Measurements from ENCODE around the gene SH3PXD2A.
A peak's percentile ranks its signal among the peaks of the same experiment; 100 is the strongest.

Gene SH3PXD2A

DNA sequence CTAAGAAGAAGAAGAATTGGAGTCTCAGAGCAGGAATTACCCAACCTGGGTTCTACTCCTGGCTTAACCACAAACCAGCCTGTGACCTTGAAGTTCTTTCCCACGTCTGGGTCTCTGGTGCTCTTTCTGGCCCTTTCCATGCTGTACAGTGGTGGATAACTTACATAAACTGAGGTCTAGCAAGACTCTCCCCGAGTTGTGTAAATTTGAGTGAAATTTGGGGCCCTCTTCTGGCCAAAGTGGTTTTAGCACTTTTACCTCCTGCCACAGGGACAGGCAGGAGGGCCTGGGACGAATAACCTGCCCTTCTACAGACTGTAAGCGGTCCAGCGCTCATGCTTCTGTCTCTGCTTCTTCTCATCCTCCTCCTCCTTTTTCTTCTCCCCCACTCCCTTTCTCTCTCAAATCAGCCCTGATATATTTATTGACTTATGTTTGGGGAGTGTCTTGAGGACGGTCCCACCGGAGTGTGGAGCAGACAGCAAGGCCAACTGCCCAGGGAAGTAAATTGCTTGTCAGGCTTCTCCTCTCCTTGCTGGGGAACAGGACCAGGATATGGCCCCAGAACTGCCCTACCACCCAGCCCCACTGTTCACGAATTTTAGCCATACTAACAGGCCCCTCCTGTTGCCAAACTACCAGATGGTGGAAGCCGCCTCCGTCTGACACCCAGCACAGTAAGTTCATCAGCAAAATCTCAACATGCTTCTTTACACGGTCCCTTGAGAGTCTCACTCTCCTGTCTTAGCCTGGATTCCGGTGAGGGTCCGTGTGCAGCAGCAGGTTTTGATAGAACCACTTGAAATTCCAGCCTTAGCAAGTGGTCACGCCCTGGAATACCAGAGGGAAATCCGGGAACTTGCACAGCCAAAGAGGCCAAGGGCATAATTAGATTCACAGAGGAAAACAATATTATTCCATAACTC lies 4.0 kb upstream of the SH3PXD2A start:
- Histone ChIP-seq H3K4me3 (IDR thresholded peaks at IDR 0.05; ENCODE audit: insufficient read depth, low read depth, low read length) (no peak overlapping the region), H3K4me1 (ENCODE audit: low read depth, poor library complexity, severe bottlenecking) (no peaks in the 10 kb centered on the region), H3K4me2 (no peak overlapping the region), H3K36me3 (ENCODE audit: insufficient read depth) (no peaks in the 10 kb centered on the region), H4K20me1 (ENCODE audit: insufficient read depth) (no peaks in the 10 kb centered on the region), H3K27ac (no peak overlapping the region), H2AFZ (ENCODE audit: low read depth) (no peak overlapping the region), H3K9ac (no peak overlapping the region), H3K27me3 (ENCODE audit: insufficient read depth, low read depth) (peaks cover 3% of the 10 kb centered on the region), H3K79me2 (ENCODE audit: insufficient read depth, low read depth) (no peaks in the 10 kb centered on the region)
- TF ChIP-seq, protein P1, sequence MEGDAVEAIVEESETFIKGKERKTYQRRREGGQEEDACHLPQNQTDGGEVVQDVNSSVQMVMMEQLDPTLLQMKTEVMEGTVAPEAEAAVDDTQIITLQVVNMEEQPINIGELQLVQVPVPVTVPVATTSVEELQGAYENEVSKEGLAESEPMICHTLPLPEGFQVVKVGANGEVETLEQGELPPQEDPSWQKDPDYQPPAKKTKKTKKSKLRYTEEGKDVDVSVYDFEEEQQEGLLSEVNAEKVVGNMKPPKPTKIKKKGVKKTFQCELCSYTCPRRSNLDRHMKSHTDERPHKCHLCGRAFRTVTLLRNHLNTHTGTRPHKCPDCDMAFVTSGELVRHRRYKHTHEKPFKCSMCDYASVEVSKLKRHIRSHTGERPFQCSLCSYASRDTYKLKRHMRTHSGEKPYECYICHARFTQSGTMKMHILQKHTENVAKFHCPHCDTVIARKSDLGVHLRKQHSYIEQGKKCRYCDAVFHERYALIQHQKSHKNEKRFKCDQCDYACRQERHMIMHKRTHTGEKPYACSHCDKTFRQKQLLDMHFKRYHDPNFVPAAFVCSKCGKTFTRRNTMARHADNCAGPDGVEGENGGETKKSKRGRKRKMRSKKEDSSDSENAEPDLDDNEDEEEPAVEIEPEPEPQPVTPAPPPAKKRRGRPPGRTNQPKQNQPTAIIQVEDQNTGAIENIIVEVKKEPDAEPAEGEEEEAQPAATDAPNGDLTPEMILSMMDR (conservative IDR thresholded peaks at IDR 0.05; ENCODE audit: low read depth, low read length) = peak; percentile 81

GRCh38 chr10:103858360-103858759 lies 3.0 kb upstream of the SH3PXD2A start:
- Histone ChIP-seq H4K20me1 (ENCODE audit: insufficient read depth) (no peaks in the 10 kb centered on the region), H3K36me3 (ENCODE audit: insufficient read depth) (no peaks in the 10 kb centered on the region), H3K27ac (no peak overlapping the region), H3K9ac (no peak overlapping the region), H3K4me2 (no peak overlapping the region), H3K4me1 (ENCODE audit: low read depth, poor library complexity, severe bottlenecking) (no peaks in the 10 kb centered on the region), H3K27me3 (ENCODE audit: insufficient read depth, low read depth) (peaks cover 3% of the 10 kb centered on the region), H3K79me2 (ENCODE audit: insufficient read depth, low read depth) (no peaks in the 10 kb centered on the region), H2AFZ (ENCODE audit: low read depth) (no peak overlapping the region), H3K4me3 (IDR thresholded peaks at IDR 0.05; ENCODE audit: insufficient read depth, low read depth, low read length) (no peak overlapping the region)
- TF ChIP-seq, protein P1 (conservative IDR thresholded peaks at IDR 0.05; ENCODE audit: low read depth, low read length) = no peak

GRCh38 chr10:103856797-103857170 lies 1.4 kb upstream of the SH3PXD2A start:
- H4K20me1 ChIP-seq (ENCODE audit: insufficient read depth) = no peaks in the 10 kb centered on the region
- H3K79me2 ChIP-seq (ENCODE audit: insufficient read depth, low read depth) = no peaks in the 10 kb centered on the region
- H3K9ac ChIP-seq = no peak overlapping the region
- no peak overlapping the region for H3K4me3 ChIP-seq (IDR thresholded peaks at IDR 0.05; ENCODE audit: insufficient read depth, low read depth, low read length)
- H3K4me1 ChIP-seq (ENCODE audit: low read depth, poor library complexity, severe bottlenecking) = no peaks in the 10 kb centered on the region
- H3K27me3 ChIP-seq (ENCODE audit: insufficient read depth, low read depth) = peaks cover 3% of the 10 kb centered on the region
- no peak overlapping the region for H3K4me2 ChIP-seq
- no peak overlapping the region for H2AFZ ChIP-seq (ENCODE audit: low read depth)
- H3K27ac ChIP-seq = no peak overlapping the region
- TF ChIP-seq, protein P1 (conservative IDR thresholded peaks at IDR 0.05; ENCODE audit: low read depth, low read length) = no peak
- no peaks in the 10 kb centered on the region for H3K36me3 ChIP-seq (ENCODE audit: insufficient read depth)

GRCh38 chr10:103855852-103856796 lies 748 bp upstream of the SH3PXD2A start:
- Histone ChIP-seq H2AFZ (ENCODE audit: low read depth) (no peak overlapping the region), H4K20me1 (ENCODE audit: insufficient read depth) (no peaks in the 10 kb centered on the region), H3K27me3 (ENCODE audit: insufficient read depth, low read depth) (peaks cover 3% of the 10 kb centered on the region), H3K4me1 (ENCODE audit: low read depth, poor library complexity, severe bottlenecking) (no peaks in the 10 kb centered on the region), H3K9ac (no peak overlapping the region), H3K4me3 (IDR thresholded peaks at IDR 0.05; ENCODE audit: insufficient read depth, low read depth, low read length) (no peak overlapping the region), H3K27ac (no peak overlapping the region), H3K4me2 (no peak overlapping the region), H3K36me3 (ENCODE audit: insufficient read depth) (no peaks in the 10 kb centered on the region), H3K79me2 (ENCODE audit: insufficient read depth, low read depth) (no peaks in the 10 kb centered on the region)
- TF ChIP-seq, protein P1 (conservative IDR thresholded peaks at IDR 0.05; ENCODE audit: low read depth, low read length) = no peak

Data from KMS-11 (cell line).